Iris pigment epithelial cell (primary cell): Measurements from ENCODE around the gene JUNB.
"Not testable (repeated sequence)": the region's sequence is repeated elsewhere in the genome, so short reads cannot be mapped to it uniquely, and the experiment has no call there.

Experiments
- DNase-seq: peaks from one replicate; pipeline ENCODE4 v3.0.0-alpha.2; 2011; ENCODE audit warnings: low read depth

JUNB gene

GRCh38 chr19:12789098-12789903, 2.0 kb upstream of the JUNB start:
- DNase-seq: peak; percentile 36

GRCh38 chr19:12789904-12790619, 1.2 kb upstream of the JUNB start:
- peak; percentile 97 for DNase-seq

- no peak for DNase-seq
Observed at GRCh38 chr19:12790628-12791344, 500 bp upstream of the JUNB start.

GRCh38 chr19:12792051-12792852, 966 bp downstream of the JUNB start:
- DNase-seq: peak; percentile 53

- no peak for DNase-seq
Observed at GRCh38 chr19:12792853-12793289, 1.6 kb downstream of the JUNB start.

GRCh38 chr19:12793290-12794195, 2.3 kb downstream of the JUNB start:
- peak; percentile 91 for DNase-seq

GRCh38 chr19:12794196-12794941, 3.1 kb downstream of the JUNB start:
- DNase-seq: peak; percentile 46

- DNase-seq: no peak
Observed at GRCh38 chr19:12794971-12795381, 3.7 kb downstream of the JUNB start.

- DNase-seq: peak; percentile 67
Observed at GRCh38 chr19:12796146-12797071, 5.1 kb downstream of the JUNB start.

GRCh38 chr19:12797141-12797587, 5.9 kb downstream of the JUNB start:
- no peak for DNase-seq

GRCh38 chr19:12797607-12798006, 6.3 kb downstream of the JUNB start:
- DNase-seq: not testable (repeated sequence)

GRCh38 chr19:12799742-12800465, 8.6 kb downstream of the JUNB start:
- DNase-seq: no peak

- DNase-seq: no peak
Observed at GRCh38 chr19:12800466-12800770, 9.1 kb downstream of the JUNB start.

- no peak for DNase-seq
Observed at GRCh38 chr19:12800923-12801465, 9.7 kb downstream of the JUNB start.

- peak; percentile 72 for DNase-seq
Observed at GRCh38 chr19:12801466-12802266, 10.4 kb downstream of the JUNB start, which contains the start of the genes PRDX2 and THSD8. Gene PRDX2, minus strand, starts transcription at chr19:12801800. Its CDS starts 539 bp downstream, at chr19:12801261. Gene THSD8, plus strand, starts transcription at chr19:12802069. Its CDS starts 3 bp downstream, at chr19:12802072.

GRCh38 chr19:12802267-12803106, 11.2 kb downstream of the JUNB start:
- DNase-seq: no peak
